GM18907 (cell line): ENCODE measurements around the gene MISP.

Experiments
- ATAC-seq: cut with Tn5 transposase; IDR thresholded peaks from one replicate; pipeline ENCODE4 v1.9.1; 2021; ENCODE audit warnings: mild to moderate bottlenecking, moderate library complexity; ENCODE audit not compliant: unreplicated experiment

The MISP gene

DNA sequence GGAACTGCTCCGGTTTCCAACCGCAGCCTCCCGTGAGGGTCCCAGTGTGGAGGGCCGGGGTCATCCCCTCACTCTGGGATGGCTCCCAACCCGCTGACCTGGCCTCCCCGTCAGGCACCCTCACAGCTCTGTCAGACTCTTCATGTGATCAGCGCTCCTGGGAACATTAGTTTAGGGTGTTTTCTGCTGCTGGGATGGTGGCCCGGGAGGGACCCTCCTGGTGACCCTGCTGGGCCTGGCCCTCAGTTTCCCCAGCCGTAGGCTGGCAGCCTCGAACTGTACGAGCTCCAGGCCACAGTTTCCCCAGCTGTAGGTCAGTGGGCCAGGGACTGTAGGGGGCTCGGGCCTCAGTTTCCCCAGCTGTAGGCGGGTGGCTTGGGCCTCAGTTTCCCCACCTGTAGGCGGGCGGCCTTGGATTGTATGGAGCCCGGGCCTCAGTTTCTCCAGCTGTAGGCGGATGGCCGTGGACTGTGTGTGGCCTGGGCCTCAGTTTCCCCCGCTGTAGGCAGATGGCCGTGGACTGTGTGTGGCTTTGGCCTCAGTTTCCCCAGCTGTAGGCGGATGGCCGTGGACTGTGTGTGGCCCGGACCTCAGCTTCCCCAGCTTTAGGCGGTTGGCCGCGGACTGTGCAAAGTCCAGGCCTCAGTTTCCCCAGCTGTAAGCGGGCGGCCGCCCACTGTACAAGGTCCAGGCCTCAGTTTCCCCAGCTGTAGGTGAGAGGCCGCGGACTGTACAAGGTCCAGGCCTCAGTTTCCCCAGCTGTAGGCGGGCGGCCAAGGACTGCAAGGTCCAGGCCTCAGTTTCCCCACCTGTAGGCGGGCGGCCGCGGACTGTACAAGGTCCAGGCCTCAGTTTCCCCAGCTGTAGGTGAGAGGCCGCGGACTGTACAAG lies 45.0 kb downstream of the MISP start:
- no peak for ATAC-seq

DNA sequence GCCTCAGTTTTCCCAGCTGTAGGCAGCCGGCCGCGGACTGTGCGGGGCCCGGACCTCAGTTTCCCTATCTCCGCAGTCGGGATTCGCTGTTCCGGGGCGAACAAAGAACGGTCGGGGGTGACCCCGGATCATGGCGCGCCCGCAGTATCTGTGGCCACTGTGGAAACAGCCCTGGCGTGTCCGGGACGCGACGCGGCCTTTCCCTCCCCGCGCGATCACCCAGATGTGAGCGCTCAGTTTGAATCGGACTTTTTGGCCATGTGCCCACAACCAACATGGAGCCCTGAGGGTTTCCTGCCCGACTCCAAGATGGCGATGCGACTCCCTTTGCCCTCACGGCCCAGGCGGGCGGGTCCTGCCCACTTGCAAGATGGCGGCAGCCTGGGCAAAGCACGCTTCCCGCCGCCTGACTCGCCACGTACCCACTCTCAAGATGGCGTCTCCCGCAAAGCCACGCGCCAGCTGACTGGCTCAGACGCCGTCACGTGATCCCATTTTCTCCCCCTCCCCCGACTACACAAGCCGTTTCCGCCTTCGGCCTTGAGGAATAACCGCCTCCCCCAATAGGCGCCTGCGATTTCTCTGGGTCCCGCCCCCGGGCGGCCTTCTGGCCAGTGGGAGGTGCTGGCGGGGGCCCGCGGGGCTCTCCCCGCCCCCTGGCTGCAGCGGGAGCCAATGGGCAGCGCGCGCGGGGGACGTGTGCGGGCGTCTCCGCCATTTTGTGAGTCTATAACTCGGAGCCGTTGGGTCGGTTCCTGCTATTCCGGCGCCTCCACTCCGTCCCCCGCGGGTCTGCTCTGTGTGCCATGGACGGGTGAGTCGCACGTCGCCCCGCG lies 46.0 kb downstream of the MISP start, which contains the start of gene PTBP1:
Gene PTBP1, plus strand, starts transcription at position 761 of the 836 bp plus-strand sequence. Its CDS starts 46 bp downstream, at position 807.
- peak; percentile 81 for ATAC-seq

DNA sequence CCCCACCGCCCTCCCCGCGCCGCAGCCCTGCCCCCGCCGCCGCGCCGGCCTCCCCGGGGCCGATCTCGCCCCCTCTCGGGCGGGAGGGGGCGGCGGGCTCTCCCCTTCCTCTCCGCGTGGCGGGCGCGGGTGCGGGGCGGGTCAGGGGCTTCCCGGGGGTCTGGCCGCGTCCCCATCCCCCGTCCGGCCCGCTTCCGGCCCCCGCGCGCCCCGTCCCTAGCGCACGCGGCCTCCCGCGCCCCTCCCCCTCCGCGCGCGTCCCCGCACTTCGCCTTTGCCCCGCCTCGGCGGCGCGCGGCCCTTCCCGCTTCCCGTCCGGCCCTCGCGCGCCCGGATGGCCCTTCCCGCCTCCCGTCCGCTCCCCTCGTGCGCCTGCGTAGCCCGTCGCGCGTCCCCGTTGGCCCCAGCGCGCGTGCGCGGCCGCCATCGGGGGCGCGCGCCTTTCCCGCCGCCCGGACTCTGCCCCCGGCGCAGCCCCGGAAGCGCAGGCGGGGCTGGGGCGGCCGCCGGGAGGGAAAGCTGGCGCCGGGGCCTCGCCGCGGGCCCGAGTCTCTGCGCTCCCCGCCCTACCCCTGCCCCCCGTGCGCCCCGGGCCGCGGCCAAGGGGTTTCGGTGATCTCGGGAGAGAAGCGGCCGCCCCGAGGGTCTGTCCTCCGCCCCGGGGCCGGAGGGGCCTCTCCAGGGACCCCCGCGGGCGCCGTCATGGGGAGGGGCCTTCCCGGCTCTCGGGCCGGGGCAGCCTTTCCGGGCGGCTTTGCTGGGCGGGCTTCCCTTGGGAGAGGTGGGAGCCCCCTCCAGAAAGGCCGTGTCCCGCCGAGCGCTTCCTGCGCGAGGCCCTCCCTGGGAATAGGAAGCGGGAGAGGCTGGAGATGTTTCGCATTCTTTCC lies 46.9 kb downstream of the MISP start:
- peak; percentile 39 for ATAC-seq

DNA sequence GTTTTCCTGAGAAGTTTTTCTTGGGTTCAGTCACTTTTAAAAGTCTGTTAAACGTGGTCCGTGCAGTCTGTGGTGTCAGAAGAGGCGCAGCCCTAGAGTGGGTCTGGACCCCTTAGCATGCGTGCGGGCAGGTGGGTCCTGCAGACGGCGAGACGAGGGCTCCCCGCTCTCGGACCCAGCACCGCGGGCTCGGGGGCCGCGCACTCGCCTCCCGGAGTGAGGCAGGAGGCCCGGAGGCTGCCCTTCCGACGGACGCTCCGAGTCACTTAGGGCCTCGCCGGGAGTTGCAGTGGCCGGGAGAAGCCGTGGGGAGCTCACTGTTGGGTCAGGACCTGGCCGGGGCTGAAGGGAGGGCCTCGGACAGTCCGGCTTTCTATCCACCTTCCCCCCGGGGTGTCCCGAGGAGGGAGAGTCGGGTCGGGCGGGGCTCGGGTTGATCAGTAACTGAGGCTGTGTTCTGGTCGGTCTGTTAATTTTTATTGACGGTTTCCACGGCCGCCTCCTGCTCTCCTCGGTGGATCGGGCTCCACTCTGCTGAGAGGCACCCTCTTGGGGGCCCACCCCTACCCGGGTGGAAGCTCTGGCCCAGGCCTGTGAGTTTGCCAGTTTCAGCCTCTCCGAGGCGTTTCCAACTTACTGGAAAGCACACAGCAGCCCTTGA lies 47.6 kb downstream of the MISP start:
- no peak for ATAC-seq

DNA sequence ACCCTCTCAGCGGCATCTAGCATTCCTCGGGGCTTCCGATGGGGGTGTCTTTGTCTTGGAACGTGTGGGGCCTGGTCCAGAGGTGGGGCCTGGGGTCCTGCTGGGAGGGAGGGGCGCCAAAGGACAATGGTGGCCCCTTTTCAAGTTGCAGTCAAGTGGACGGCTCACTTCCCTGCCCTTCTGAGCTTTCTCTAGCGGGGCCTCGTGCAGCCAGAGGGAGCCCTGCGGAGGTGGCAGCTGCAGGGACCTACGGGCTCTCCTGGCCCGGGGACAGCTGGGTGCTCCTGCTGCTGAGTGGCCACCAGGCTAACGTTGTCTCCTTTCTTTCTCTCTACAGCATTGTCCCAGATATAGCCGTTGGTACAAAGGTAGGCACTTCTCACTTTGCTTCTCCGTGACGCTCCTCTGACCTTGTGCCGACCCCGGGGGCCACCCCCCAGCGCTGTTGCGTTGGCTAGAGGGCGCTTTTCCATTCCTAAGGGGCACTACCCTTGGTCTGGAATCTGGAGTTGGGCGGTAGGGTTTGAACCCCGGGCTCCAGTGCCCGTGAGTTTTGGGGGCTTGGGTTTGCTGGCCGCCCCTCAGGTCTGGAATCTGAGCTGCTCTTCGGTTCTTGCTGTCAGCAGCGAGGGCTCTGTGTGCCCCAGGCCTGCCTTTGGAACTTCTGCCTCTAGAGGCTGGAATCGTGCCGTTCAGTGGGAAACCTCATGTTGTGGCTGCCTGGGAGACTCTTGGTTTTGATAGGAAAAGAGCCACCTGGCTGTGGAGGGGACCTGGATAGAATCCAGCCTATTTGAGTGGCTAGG lies 48.4 kb downstream of the MISP start:
- ATAC-seq = no peak

DNA sequence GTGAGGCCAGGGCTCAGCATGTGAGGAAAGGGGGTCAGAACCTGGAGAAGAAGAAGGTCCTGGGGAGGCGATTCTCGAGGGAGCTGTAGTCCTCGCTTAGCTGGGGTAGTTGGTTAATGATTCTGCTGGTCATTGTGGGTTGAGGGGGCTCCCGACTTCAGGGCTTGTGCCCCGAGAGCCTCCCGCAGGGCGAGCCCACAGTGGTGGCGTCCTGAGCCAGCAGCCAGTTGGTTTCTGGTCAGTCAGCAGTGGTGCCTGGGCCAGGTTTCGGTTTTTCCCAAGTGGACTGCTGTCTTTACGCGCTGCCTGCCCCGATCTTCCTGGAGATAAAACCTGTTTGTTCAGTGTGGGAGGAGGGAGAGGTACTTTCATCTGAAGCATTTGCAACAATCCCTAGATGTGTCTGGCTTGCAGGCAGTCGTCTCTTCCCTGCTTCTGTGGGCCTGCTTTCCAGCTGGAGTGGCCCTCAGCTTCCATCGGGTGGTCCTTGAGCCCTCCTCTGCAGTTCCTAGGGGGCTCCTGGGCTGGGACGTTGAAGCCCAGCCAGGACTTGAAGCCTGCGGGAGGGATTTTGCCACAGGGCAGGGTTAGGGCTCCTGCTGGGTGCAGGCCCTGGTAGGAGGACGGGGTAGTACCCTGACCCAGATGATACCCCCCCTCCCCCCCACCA lies 49.6 kb downstream of the MISP start:
- no peak for ATAC-seq

DNA sequence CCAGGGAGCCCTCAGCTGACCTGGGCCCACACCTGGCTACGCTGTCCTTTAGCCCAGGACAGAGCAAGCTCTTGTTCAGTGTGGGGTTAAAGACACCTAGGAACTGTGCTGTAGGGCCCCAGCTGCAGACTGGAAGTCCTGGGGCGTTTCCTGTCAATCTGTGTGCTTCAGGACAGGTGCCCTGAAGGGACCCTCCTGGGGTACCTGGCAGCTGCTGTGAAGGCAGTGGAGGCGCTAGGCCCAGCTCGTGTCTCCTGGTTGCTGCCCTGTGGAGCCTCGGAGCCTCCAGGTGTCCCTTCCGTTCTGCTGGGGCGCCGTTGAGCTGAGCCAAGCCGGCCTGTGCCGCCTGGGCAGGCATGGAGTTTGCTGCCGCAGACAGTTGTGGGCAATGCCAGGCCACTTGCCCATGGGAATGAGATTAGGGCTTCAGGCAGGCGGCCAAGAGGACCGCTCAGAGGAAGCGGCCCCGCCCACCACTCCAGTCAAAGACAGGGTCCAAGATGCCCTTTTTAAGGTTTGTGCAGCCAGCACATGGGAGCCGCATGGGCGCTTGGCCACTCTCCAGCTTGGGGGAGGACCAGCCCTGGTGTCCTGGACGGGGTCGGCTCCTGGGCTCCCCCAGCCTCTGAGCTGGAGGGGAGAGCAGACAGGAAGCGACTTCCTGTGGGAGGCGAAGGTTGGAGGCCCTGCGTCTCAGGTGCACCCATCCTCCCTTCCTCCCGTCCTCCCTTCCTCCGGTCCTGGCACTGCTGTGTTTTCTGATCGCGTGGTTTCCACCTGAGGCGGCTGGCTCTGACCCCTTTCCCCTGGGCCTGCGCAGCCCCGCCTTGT lies 50.3 kb downstream of the MISP start:
- no peak for ATAC-seq

DNA sequence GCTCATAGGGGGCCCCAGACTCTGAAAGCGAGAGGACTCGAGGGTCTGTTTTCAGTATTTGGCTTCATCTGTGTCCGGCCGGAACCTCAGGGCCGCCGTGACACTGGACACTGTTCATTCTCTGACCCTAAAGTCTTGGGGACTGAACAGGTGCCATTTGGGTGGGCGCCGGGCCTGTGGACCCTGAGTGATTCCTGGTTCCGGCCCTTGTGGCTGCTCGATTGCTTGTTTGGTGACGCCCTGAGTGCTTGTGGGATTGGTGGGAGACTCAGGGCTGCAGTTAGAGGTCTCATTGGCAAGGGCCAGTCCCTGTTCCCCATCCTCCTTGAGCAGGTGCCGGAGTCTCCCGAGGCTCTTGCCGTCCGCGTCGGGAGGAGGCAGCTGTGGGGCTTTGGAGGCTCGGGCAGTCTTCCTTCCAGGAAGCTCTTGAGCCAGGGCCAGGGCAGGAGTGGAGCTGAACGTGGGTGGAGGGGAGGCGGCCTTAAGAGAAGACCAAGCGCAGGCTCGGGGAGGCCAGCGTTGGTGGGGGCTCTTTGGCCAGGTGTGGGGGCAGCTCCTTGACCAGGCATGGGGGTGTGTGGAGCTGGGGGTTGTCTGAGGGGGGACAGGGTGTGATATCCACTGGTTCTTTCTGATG lies 51.1 kb downstream of the MISP start:
- no peak for ATAC-seq

DNA sequence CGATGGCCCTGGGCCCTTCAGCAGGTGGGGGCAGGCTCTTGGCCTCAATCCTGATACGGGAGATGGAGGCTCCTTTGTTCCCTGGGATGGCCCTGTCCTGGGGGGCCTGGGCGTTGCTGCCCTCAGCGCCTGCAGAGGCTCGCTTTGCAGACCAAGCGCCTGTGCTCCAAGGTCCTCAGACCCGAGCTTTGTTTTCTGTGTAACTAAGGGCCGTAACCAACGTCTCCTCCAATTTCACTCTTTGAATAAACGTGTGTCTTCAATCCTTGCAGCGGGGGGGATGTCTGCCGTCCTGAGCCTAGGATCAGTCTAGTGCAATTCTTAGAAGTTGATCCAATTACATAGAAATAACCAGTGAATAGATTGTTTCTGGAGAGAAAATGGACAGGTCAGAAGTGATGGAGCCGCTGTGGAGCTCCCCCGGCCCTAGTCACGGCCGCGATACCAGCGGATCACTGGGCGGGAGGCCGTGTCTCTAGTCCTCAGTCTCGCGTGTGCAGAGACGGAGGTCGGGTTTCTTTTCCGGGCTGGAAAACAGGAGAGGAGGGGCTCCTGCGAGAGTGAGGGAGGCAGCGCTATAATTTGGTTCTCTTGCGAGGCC lies 51.7 kb downstream of the MISP start:
- ATAC-seq = no peak

DNA sequence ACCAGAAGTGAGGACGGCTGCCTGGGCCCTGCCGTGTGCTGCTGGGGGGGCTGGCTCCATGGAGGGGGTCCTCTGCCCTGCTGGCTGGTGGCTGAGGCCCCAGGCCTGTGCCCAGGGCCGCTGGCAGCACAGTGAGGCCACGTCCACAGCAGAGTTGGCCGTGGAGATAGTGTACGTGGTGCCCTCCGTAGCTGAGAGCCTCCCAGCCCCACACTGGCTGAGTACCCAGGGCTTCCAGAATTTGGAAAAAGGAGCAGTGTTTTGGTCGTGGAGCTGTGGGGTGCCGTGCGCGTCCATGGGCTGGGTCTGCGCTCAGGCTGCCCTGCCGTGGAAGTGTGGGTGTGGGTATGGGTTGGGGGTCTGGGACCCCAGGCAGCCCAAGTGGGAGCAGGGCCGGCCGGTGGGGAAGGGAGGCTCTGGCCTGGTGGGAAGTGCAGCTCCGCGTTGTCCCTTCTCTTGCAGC lies 52.2 kb downstream of the MISP start:
- no peak for ATAC-seq

DNA sequence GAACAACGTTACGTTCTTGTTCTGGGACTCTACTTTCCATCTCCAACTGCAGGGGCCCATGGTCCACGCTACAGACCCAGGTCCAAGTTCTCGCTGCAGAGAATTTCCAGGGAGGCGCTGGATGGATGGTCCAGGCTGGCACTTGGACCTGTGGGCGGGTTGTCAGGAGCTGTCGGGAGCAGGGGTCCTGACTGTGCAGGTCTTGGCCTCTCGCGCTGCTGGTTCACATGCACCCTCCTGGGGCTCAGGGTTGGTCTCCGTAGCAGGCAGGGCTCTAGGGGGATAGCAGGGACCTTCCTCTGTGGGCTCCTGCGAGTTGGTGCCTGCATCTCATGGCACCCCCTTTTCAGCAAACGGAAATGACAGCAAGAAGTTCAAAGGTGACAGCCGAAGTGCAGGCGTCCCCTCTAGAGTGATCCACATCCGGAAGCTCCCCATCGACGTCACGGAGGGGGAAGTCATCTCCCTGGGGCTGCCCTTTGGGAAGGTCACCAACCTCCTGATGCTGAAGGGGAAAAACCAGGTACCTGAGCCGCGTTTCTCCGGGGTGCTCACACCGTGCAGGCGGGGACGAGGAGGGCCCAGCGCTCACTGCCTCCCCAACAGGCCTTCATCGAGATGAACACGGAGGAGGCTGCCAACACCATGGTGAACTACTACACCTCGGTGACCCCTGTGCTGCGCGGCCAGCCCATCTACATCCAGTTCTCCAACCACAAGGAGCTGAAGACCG lies 52.9 kb downstream of the MISP start:
- ATAC-seq = no peak

DNA sequence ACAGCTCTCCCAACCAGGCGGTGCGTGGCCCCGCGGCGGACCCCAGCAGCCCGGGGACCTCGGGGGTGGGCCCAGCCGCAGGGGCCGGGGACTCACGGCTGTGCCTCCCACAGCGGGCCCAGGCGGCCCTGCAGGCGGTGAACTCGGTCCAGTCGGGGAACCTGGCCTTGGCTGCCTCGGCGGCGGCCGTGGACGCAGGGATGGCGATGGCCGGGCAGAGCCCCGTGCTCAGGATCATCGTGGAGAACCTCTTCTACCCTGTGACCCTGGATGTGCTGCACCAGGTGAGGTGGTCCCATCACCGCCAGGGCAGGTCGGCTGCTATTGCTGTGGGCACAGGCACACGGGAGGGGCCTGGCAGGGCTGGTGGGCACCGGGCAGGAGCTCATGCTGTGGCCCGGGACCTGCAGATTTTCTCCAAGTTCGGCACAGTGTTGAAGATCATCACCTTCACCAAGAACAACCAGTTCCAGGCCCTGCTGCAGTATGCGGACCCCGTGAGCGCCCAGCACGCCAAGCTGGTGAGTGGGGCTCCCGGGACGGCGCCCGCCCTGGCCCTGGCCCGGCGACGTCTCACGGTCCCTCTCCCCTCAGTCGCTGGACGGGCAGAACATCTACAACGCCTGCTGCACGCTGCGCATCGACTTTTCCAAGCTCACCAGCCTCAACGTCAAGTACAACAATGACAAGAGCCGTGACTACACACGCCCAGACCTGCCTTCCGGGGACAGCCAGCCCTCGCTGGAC lies 53.7 kb downstream of the MISP start:
- no peak for ATAC-seq

DNA sequence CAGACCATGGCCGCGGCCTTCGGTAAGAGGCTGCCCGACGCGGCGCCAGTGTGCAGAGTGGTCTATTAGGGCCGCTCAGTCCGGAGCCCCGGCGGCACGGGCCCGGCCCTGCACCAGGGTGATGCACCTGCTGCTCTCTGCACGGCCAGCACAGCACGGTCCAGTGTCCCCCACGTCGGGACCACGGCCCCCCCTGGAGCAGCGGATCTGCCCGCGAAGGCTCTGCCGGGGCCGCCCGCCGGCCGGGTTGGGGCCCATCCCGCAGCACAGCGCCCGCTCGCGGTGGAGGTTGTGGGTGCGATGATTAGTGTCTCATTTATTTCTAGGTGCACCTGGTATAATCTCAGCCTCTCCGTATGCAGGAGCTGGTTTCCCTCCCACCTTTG lies 54.2 kb downstream of the MISP start:
- no peak for ATAC-seq

DNA sequence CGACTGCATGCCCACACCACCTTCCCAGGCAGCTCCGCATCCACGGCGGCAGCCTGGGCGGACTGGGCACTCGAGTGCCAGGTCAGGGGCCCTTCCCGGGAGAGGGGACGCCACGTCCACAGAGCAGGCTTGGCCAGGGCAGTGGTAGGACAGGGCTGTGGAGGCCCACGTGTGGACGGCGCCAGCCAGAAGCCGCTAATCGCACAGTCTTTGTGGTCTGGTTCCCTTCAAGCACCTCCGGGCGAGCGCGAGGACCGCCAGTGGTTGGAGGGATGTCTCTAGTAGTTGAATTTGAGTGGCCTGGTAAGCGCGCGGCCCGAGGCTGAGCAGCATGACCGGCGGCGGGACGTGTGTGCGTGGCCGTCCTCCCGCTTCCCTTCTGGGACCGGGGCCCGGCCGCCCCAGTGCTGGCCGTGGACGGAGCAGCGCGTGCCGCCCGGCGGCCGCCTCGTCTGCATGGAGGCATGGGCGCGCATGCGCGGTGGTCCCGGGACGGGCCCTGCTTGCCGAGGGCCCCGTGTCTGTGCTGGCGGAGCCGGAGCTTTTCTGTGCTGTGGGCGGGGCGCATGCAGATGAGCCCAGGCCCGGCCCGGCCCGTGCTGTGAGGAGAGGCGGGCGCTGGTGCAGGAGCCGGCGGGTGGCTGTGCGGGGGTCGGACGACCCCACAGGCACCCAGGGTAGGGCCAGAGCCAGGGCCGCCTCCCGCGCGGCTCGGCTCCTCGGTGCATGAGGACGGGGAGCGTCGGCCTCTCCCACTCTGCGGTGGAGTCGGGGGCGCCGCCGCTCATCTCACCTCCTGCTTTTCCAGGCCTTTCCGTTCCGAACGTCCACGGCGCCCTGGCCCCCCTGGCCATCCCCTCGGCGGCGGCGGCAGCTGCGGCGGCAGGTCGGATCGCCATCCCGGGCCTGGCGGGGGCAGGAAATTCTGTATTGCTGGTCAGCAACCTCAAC lies 55.0 kb downstream of the MISP start:
- no peak for ATAC-seq
